Measurements from ENCODE around the gene DCAF12.

DNA sequence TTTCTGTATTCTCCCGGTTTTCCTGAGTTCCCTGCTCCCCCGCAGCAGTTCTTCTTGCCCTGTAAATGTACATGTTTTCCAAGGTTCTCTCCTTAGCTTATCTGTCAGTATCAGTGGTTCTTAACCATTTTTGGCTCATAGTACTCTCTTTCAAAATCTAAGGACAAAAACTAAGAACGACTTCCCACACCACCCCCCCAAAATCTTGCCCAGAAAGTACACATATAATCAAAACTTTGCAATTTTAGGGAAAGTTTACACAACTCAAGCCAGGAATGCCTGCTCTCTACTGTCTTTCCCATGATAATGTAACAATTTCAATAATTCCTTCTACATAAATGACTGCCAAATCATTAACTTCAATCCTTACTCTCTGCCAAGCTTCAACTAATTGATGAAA, 4.5 kb downstream of the DCAF12 start:
- TF ChIP-seq, protein P1, sequence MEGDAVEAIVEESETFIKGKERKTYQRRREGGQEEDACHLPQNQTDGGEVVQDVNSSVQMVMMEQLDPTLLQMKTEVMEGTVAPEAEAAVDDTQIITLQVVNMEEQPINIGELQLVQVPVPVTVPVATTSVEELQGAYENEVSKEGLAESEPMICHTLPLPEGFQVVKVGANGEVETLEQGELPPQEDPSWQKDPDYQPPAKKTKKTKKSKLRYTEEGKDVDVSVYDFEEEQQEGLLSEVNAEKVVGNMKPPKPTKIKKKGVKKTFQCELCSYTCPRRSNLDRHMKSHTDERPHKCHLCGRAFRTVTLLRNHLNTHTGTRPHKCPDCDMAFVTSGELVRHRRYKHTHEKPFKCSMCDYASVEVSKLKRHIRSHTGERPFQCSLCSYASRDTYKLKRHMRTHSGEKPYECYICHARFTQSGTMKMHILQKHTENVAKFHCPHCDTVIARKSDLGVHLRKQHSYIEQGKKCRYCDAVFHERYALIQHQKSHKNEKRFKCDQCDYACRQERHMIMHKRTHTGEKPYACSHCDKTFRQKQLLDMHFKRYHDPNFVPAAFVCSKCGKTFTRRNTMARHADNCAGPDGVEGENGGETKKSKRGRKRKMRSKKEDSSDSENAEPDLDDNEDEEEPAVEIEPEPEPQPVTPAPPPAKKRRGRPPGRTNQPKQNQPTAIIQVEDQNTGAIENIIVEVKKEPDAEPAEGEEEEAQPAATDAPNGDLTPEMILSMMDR (IDR thresholded peaks at IDR 0.05), result no peak
- no peak for TF ChIP-seq EZH2 (IDR thresholded peaks at IDR 0.05; ENCODE audit: borderline replicate concordance, insufficient read depth, low read depth, low read length, poor library complexity, severe bottlenecking)
